ENCODE results near the gene LPP.

The LPP gene

GRCh38 chr3:188111002-188111584, 42.9 kb upstream of the LPP start:
- Histone ChIP-seq H3K23ac (ENCODE audit: low read length) (no peak overlapping the region), H3K56ac (ENCODE audit: low read length) (no peak overlapping the region), H3K4me3 (ENCODE audit: low read length) (no peak overlapping the region), H3K27ac (ENCODE audit: low read depth, low read length) (no peak overlapping the region), H3K27me3 (ENCODE audit: insufficient read depth, low read length, poor library complexity) (no peaks in the 10 kb centered on the region), H4K5ac (ENCODE audit: low read length) (no peak overlapping the region), H3K18ac (ENCODE audit: low read length) (no peak overlapping the region), H3K4me2 (ENCODE audit: low read length) (no peak overlapping the region), H3K9ac (ENCODE audit: low read length) (no peak overlapping the region), H2BK5ac (ENCODE audit: low read length) (no peak overlapping the region), H2AK5ac (ENCODE audit: low read length) (no peak overlapping the region), H3K4ac (ENCODE audit: low read depth, low read length) (no peak overlapping the region), H3K36me3 (ENCODE audit: control insufficient read depth, insufficient read depth, low read length) (no peaks in the 10 kb centered on the region), H4K8ac (ENCODE audit: low read depth, low read length) (no peak overlapping the region), H3K4me1 (ENCODE audit: control insufficient read depth, low read depth, low read length) (no peaks in the 10 kb centered on the region), H2BK15ac (replicated peaks; ENCODE audit: low read depth) (no peak overlapping the region), H3K79me1 (ENCODE audit: low read length) (no peaks in the 10 kb centered on the region), H3K79me2 (ENCODE audit: control insufficient read depth, insufficient read depth, low read length) (no peaks in the 10 kb centered on the region), H2BK120ac (ENCODE audit: low read depth, low read length) (no peak overlapping the region)
- whole genome bisulfite sequencing (ENCODE audit: extremely low coverage, insufficient coverage, low lambda C conversion rate): no CpG with 5 or more reads among the region's 2 CpGs
- DNase-seq: peak; percentile 95

- no peak overlapping the region for H3K18ac ChIP-seq (ENCODE audit: low read length)
- H3K79me1 ChIP-seq (ENCODE audit: low read length): no peaks in the 10 kb centered on the region
- H4K5ac ChIP-seq (ENCODE audit: low read length): no peak overlapping the region
- no peak overlapping the region for H3K4ac ChIP-seq (ENCODE audit: low read depth, low read length)
- no peak overlapping the region for H3K56ac ChIP-seq (ENCODE audit: low read length)
- H3K4me2 ChIP-seq (ENCODE audit: low read length): no peak overlapping the region
- H3K9ac ChIP-seq (ENCODE audit: low read length): no peak overlapping the region
- H2BK5ac ChIP-seq (ENCODE audit: low read length): no peak overlapping the region
- no peak for DNase-seq
- no peaks in the 10 kb centered on the region for H3K4me1 ChIP-seq (ENCODE audit: control insufficient read depth, low read depth, low read length)
- H3K27ac ChIP-seq (ENCODE audit: low read depth, low read length): no peak overlapping the region
- H3K27me3 ChIP-seq (ENCODE audit: insufficient read depth, low read length, poor library complexity): no peaks in the 10 kb centered on the region
- H4K8ac ChIP-seq (ENCODE audit: low read depth, low read length): no peak overlapping the region
- H2BK120ac ChIP-seq (ENCODE audit: low read depth, low read length): no peak overlapping the region
- H2AK5ac ChIP-seq (ENCODE audit: low read length): no peak overlapping the region
- no peaks in the 10 kb centered on the region for H3K79me2 ChIP-seq (ENCODE audit: control insufficient read depth, insufficient read depth, low read length)
- no peak overlapping the region for H2BK15ac ChIP-seq (replicated peaks; ENCODE audit: low read depth)
- H3K23ac ChIP-seq (ENCODE audit: low read length): no peak overlapping the region
- no peak overlapping the region for H3K4me3 ChIP-seq (ENCODE audit: low read length)
- H3K36me3 ChIP-seq (ENCODE audit: control insufficient read depth, insufficient read depth, low read length): no peaks in the 10 kb centered on the region
Observed at GRCh38 chr3:188113756-188114155, 40.2 kb upstream of the LPP start.

GRCh38 chr3:188119846-188120245, 34.1 kb upstream of the LPP start:
- H4K5ac ChIP-seq (ENCODE audit: low read length): no peak overlapping the region
- H3K23ac ChIP-seq (ENCODE audit: low read length): no peak overlapping the region
- no peak overlapping the region for H3K4me2 ChIP-seq (ENCODE audit: low read length)
- no peak overlapping the region for H2AK5ac ChIP-seq (ENCODE audit: low read length)
- peak; percentile 19 for DNase-seq
- H3K4me3 ChIP-seq (ENCODE audit: low read length): no peak overlapping the region
- no peaks in the 10 kb centered on the region for H3K79me2 ChIP-seq (ENCODE audit: control insufficient read depth, insufficient read depth, low read length)
- no peaks in the 10 kb centered on the region for H3K27me3 ChIP-seq (ENCODE audit: insufficient read depth, low read length, poor library complexity)
- no peak overlapping the region for H2BK5ac ChIP-seq (ENCODE audit: low read length)
- no CpG with 5 or more reads among the region's 3 CpGs for whole genome bisulfite sequencing (ENCODE audit: extremely low coverage, insufficient coverage, low lambda C conversion rate)
- no peak overlapping the region for H2BK15ac ChIP-seq (replicated peaks; ENCODE audit: low read depth)
- no peak overlapping the region for H3K27ac ChIP-seq (ENCODE audit: low read depth, low read length)
- H3K79me1 ChIP-seq (ENCODE audit: low read length): no peaks in the 10 kb centered on the region
- no peak overlapping the region for H3K4ac ChIP-seq (ENCODE audit: low read depth, low read length)
- H4K8ac ChIP-seq (ENCODE audit: low read depth, low read length): no peak overlapping the region
- H3K36me3 ChIP-seq (ENCODE audit: control insufficient read depth, insufficient read depth, low read length): no peaks in the 10 kb centered on the region
- H2BK120ac ChIP-seq (ENCODE audit: low read depth, low read length): no peak overlapping the region
- H3K56ac ChIP-seq (ENCODE audit: low read length): no peak overlapping the region
- no peak overlapping the region for H3K9ac ChIP-seq (ENCODE audit: low read length)
- H3K4me1 ChIP-seq (ENCODE audit: control insufficient read depth, low read depth, low read length): peaks cover 7% of the 10 kb centered on the region
- no peak overlapping the region for H3K18ac ChIP-seq (ENCODE audit: low read length)

GRCh38 chr3:188122571-188123169, 31.3 kb upstream of the LPP start:
- Histone ChIP-seq H3K27me3 (ENCODE audit: insufficient read depth, low read length, poor library complexity) (no peaks in the 10 kb centered on the region), H4K8ac (ENCODE audit: low read depth, low read length) (no peak overlapping the region), H2BK5ac (ENCODE audit: low read length) (no peak overlapping the region), H4K5ac (ENCODE audit: low read length) (no peak overlapping the region), H2BK120ac (ENCODE audit: low read depth, low read length) (no peak overlapping the region), H3K23ac (ENCODE audit: low read length) (no peak overlapping the region), H3K4ac (ENCODE audit: low read depth, low read length) (no peak overlapping the region), H3K4me1 (ENCODE audit: control insufficient read depth, low read depth, low read length) (peaks cover 7% of the 10 kb centered on the region), H3K79me1 (ENCODE audit: low read length) (no peaks in the 10 kb centered on the region), H2AK5ac (ENCODE audit: low read length) (no peak overlapping the region), H2BK15ac (replicated peaks; ENCODE audit: low read depth) (no peak overlapping the region), H3K18ac (ENCODE audit: low read length) (no peak overlapping the region), H3K9ac (ENCODE audit: low read length) (no peak overlapping the region), H3K56ac (ENCODE audit: low read length) (no peak overlapping the region), H3K4me3 (ENCODE audit: low read length) (no peak overlapping the region), H3K36me3 (ENCODE audit: control insufficient read depth, insufficient read depth, low read length) (no peaks in the 10 kb centered on the region), H3K79me2 (ENCODE audit: control insufficient read depth, insufficient read depth, low read length) (no peaks in the 10 kb centered on the region), H3K27ac (ENCODE audit: low read depth, low read length) (no peak overlapping the region), H3K4me2 (ENCODE audit: low read length) (no peak overlapping the region)
- no peak for DNase-seq
- no CpG with 5 or more reads among the region's 4 CpGs for WGBS (ENCODE audit: extremely low coverage, insufficient coverage, low lambda C conversion rate)

- Histone ChIP-seq H3K79me2 (ENCODE audit: control insufficient read depth, insufficient read depth, low read length) (no peaks in the 10 kb centered on the region), H3K18ac (ENCODE audit: low read length) (no peak overlapping the region), H3K9ac (ENCODE audit: low read length) (no peak overlapping the region), H3K56ac (ENCODE audit: low read length) (no peak overlapping the region), H2AK5ac (ENCODE audit: low read length) (no peak overlapping the region), H2BK120ac (ENCODE audit: low read depth, low read length) (no peak overlapping the region), H4K8ac (ENCODE audit: low read depth, low read length) (no peak overlapping the region), H3K23ac (ENCODE audit: low read length) (no peak overlapping the region), H3K4me3 (ENCODE audit: low read length) (no peak overlapping the region), H3K4me2 (ENCODE audit: low read length) (no peak overlapping the region), H3K27ac (ENCODE audit: low read depth, low read length) (no peak overlapping the region), H3K79me1 (ENCODE audit: low read length) (no peaks in the 10 kb centered on the region), H4K5ac (ENCODE audit: low read length) (no peak overlapping the region), H2BK15ac (replicated peaks; ENCODE audit: low read depth) (no peak overlapping the region), H3K36me3 (ENCODE audit: control insufficient read depth, insufficient read depth, low read length) (no peaks in the 10 kb centered on the region), H3K27me3 (ENCODE audit: insufficient read depth, low read length, poor library complexity) (no peaks in the 10 kb centered on the region), H3K4ac (ENCODE audit: low read depth, low read length) (no peak overlapping the region), H3K4me1 (ENCODE audit: control insufficient read depth, low read depth, low read length) (peaks cover 7% of the 10 kb centered on the region), H2BK5ac (ENCODE audit: low read length) (no peak overlapping the region)
- no peak for DNase-seq
- no CpG with 5 or more reads among the region's 6 CpGs for WGBS (ENCODE audit: extremely low coverage, insufficient coverage, low lambda C conversion rate)
Observed at GRCh38 chr3:188123170-188123905, 30.6 kb upstream of the LPP start.
